Measurements from ENCODE around the gene PCSK9.

The PCSK9 gene

GRCh38 chr1:54997711-54997986 is 41.7 kb upstream of the PCSK9 start:
- ChIA-PET POLR2A (no interaction called here), CTCF (interaction anchor here (2.2 to 3.4 kb wide), 2 partner anchors 47 to 52 kb away, joined by 26 to 45 read pairs; no protein-coding TSS in a partner anchor)
- no peak for TF ChIP-seq L3MBTL2 (conservative IDR thresholded peaks at IDR 0.05)
- no peak for TF ChIP-seq ARNT (IDR thresholded peaks at IDR 0.05)
- TF ChIP-seq HDGF (IDR thresholded peaks at IDR 0.05; ENCODE audit: borderline replicate concordance), result no peak
- TF ChIP-seq PKNOX1 (IDR thresholded peaks at IDR 0.05), result no peak
- TF ChIP-seq TARDBP (IDR thresholded peaks at IDR 0.05), result no peak
- no peak for TF ChIP-seq FOXA1 (IDR thresholded peaks at IDR 0.05)
- no peak for TF ChIP-seq SP1 (IDR thresholded peaks at IDR 0.05)
- TF ChIP-seq ZNF384 (IDR thresholded peaks at IDR 0.05), result no peak
- TF ChIP-seq NFRKB (IDR thresholded peaks at IDR 0.05), result no peak
- TF ChIP-seq LEF1 (IDR thresholded peaks at IDR 0.05; ENCODE audit: borderline replicate concordance), result no peak
- no peak for TF ChIP-seq SUZ12 (IDR thresholded peaks at IDR 0.05)
- no peak for TF ChIP-seq ELF4 (IDR thresholded peaks at IDR 0.05)
- TF ChIP-seq FOXK2 (IDR thresholded peaks at IDR 0.05), result no peak
- TF ChIP-seq BHLHE40 (IDR thresholded peaks at IDR 0.05; ENCODE audit: borderline replicate concordance), result no peak
- no peak for TF ChIP-seq CTBP1 (IDR thresholded peaks at IDR 0.05; ENCODE audit: borderline replicate concordance)
- no peak for TF ChIP-seq FOXM1 (IDR thresholded peaks at IDR 0.05; ENCODE audit: borderline replicate concordance)

GRCh38 chr1:54998100-54998499 is 41.2 kb upstream of the PCSK9 start:
- no peak for DNase-seq (ENCODE audit: extremely low spot score)
- POLR2A ChIA-PET, result no interaction called here
- no peak for TF ChIP-seq ZNF384 (IDR thresholded peaks at IDR 0.05)
- TF ChIP-seq PKNOX1 (IDR thresholded peaks at IDR 0.05), result no peak
- TF ChIP-seq ELF4 (IDR thresholded peaks at IDR 0.05), result no peak
- no peak for TF ChIP-seq FOXK2 (IDR thresholded peaks at IDR 0.05)
- TF ChIP-seq HDGF (IDR thresholded peaks at IDR 0.05; ENCODE audit: borderline replicate concordance), result no peak
- TF ChIP-seq L3MBTL2 (conservative IDR thresholded peaks at IDR 0.05), result no peak
- TF ChIP-seq ARNT (IDR thresholded peaks at IDR 0.05), result no peak
- no peak for TF ChIP-seq SP1 (IDR thresholded peaks at IDR 0.05)
- no peak for TF ChIP-seq FOXM1 (IDR thresholded peaks at IDR 0.05; ENCODE audit: borderline replicate concordance)
- no peak for TF ChIP-seq LEF1 (IDR thresholded peaks at IDR 0.05; ENCODE audit: borderline replicate concordance)
- no peak for TF ChIP-seq FOXA1 (IDR thresholded peaks at IDR 0.05)
- TF ChIP-seq BHLHE40 (IDR thresholded peaks at IDR 0.05; ENCODE audit: borderline replicate concordance), result no peak
- TF ChIP-seq CTBP1 (IDR thresholded peaks at IDR 0.05; ENCODE audit: borderline replicate concordance), result no peak
- TF ChIP-seq TARDBP (IDR thresholded peaks at IDR 0.05), result no peak
- TF ChIP-seq SUZ12 (IDR thresholded peaks at IDR 0.05), result no peak
- no peak for TF ChIP-seq NFRKB (IDR thresholded peaks at IDR 0.05)
- CTCF ChIA-PET, result interaction anchor here (0.7 to 3.4 kb wide), 3 partner anchors 52 to 53 kb away, joined by 3 to 45 read pairs (median 4); no protein-coding TSS in a partner anchor

More at GRCh38 chr1:54997711-54997986, 41.7 kb upstream of the PCSK9 start:
- DNase-seq (ENCODE audit: extremely low spot score), result no peak

GRCh38 chr1:54998677-54999076 is 40.7 kb upstream of the PCSK9 start, which contains the start of gene BSND:
Gene BSND, plus strand, starts transcription at chr1:54998933. Its CDS starts 254 bp downstream, at chr1:54999187.
- POLR2A ChIA-PET, result no interaction called here
- CTCF ChIA-PET, result interaction anchor here (0.6 to 0.9 kb wide), 3 partner anchors 52 to 1077 kb away, joined by 3 to 4 read pairs (median 3); no protein-coding TSS in a partner anchor
- TF ChIP-seq SP1 (IDR thresholded peaks at IDR 0.05), result no peak
- no peak for TF ChIP-seq ELF4 (IDR thresholded peaks at IDR 0.05)
- no peak for TF ChIP-seq ZNF384 (IDR thresholded peaks at IDR 0.05)
- no peak for TF ChIP-seq SUZ12 (IDR thresholded peaks at IDR 0.05)
- no peak for TF ChIP-seq LEF1 (IDR thresholded peaks at IDR 0.05; ENCODE audit: borderline replicate concordance)
- no peak for TF ChIP-seq PKNOX1 (IDR thresholded peaks at IDR 0.05)
- no peak for TF ChIP-seq TARDBP (IDR thresholded peaks at IDR 0.05)
- no peak for TF ChIP-seq CTBP1 (IDR thresholded peaks at IDR 0.05; ENCODE audit: borderline replicate concordance)
- TF ChIP-seq NFRKB (IDR thresholded peaks at IDR 0.05), result no peak
- no peak for TF ChIP-seq L3MBTL2 (conservative IDR thresholded peaks at IDR 0.05)
- no peak for TF ChIP-seq BHLHE40 (IDR thresholded peaks at IDR 0.05; ENCODE audit: borderline replicate concordance)
- TF ChIP-seq FOXM1 (IDR thresholded peaks at IDR 0.05; ENCODE audit: borderline replicate concordance), result no peak
- TF ChIP-seq FOXK2 (IDR thresholded peaks at IDR 0.05), result no peak
- no peak for TF ChIP-seq FOXA1 (IDR thresholded peaks at IDR 0.05)
- TF ChIP-seq HDGF (IDR thresholded peaks at IDR 0.05; ENCODE audit: borderline replicate concordance), result no peak
- no peak for DNase-seq (ENCODE audit: extremely low spot score)

GRCh38 chr1:55000110-55001085 is 39.0 kb upstream of the PCSK9 start:
- no peak for DNase-seq (ENCODE audit: extremely low spot score)
- TF ChIP-seq SP1 (IDR thresholded peaks at IDR 0.05), result no peak
- no peak for TF ChIP-seq ARNT (IDR thresholded peaks at IDR 0.05)
- ChIA-PET POLR2A (no interaction called here), CTCF (interaction anchor here (1.3 kb wide), 1 partner anchor 22 kb away, joined by 4 read pairs; no protein-coding TSS in a partner anchor)

GRCh38 chr1:55001311-55001710 is 38.0 kb upstream of the PCSK9 start:
- ChIA-PET CTCF (interaction anchor here (1.2 kb wide), 1 partner anchor 21 kb away, joined by 4 read pairs; no protein-coding TSS in a partner anchor), POLR2A (no interaction called here)

More at GRCh38 chr1:55001311-55001710, 38.0 kb upstream of the PCSK9 start:
- no peak for DNase-seq (ENCODE audit: extremely low spot score)
- TF ChIP-seq ARNT (IDR thresholded peaks at IDR 0.05), result no peak
- no peak for TF ChIP-seq ZNF384 (IDR thresholded peaks at IDR 0.05)
- TF ChIP-seq LEF1 (IDR thresholded peaks at IDR 0.05; ENCODE audit: borderline replicate concordance), result no peak
- no peak for TF ChIP-seq FOXK2 (IDR thresholded peaks at IDR 0.05)
- no peak for TF ChIP-seq BHLHE40 (IDR thresholded peaks at IDR 0.05; ENCODE audit: borderline replicate concordance)
- no peak for TF ChIP-seq L3MBTL2 (conservative IDR thresholded peaks at IDR 0.05)
- TF ChIP-seq HDGF (IDR thresholded peaks at IDR 0.05; ENCODE audit: borderline replicate concordance), result no peak
- TF ChIP-seq FOXA1 (IDR thresholded peaks at IDR 0.05), result no peak
- TF ChIP-seq SUZ12 (IDR thresholded peaks at IDR 0.05), result no peak
- no peak for TF ChIP-seq ELF4 (IDR thresholded peaks at IDR 0.05)
- TF ChIP-seq PKNOX1 (IDR thresholded peaks at IDR 0.05), result no peak
- TF ChIP-seq NFRKB (IDR thresholded peaks at IDR 0.05), result no peak
- TF ChIP-seq CTBP1 (IDR thresholded peaks at IDR 0.05; ENCODE audit: borderline replicate concordance), result no peak
